HEK293 (cell line): ENCODE results near the gene DHX8.
A peak's percentile ranks its signal among the peaks of the same experiment; 100 is the strongest.

ENCODE experiments used
- CTCF ChIA-PET: fragments of 350-600 bp; formaldehyde crosslinking; extraction: SDS; loops from one replicate; lab custom pipeline; 2021; ENCODE audit warnings: antibody characterized with exemption; lab: Yijun Ruan, JAX
- POLR2A ChIA-PET: fragments of 300-600 bp; formaldehyde crosslinking; extraction: SDS; loops from one replicate; lab custom pipeline; 2020; ENCODE audit warnings: antibody characterized with exemption, inconsistent platforms; lab: Yijun Ruan, JAX
- H3K27ac ChIP-seq: fragments of 200-500 bp; sonication (Bioruptor generic); 2 replicates; pipeline ENCODE4 v1.5.1; 2014; ENCODE audit warnings: low read depth, low read length, control low read depth, inconsistent platforms; ENCODE audit errors: extremely low read depth
- H3K36me3 ChIP-seq, 2 experiments: fragments of 200-500 bp in 1 of 2; sonication (Bioruptor generic) in 1 of 2; 1 replicate in 1 of 2; 2 replicates in 1 of 2; pipeline ENCODE4 v1.5.1; 2014 to 2017; ENCODE audit warnings: inconsistent platforms in 2 of 2, low read length in 2 of 2; ENCODE audit not compliant: control insufficient read depth in 2 of 2, insufficient read depth in 1 of 2
- H3K4me1 ChIP-seq: fragments of 200-500 bp; sonication (Bioruptor generic); 2 replicates; pipeline ENCODE4 v1.5.1; 2014; ENCODE audit warnings: mild to moderate bottlenecking, low read length, inconsistent platforms; ENCODE audit not compliant: control insufficient read depth, insufficient read depth
- H3K4me3 ChIP-seq: 2 replicates; pipeline ENCODE4 v1.5.1; 2011; ENCODE audit warnings: low read depth, mild to moderate bottlenecking, control low read depth, low read length, moderate library complexity
- H3K9me3 ChIP-seq: fragments of 200-500 bp; sonication (Bioruptor generic); 2 replicates; pipeline ENCODE4 v1.5.1; 2014; ENCODE audit warnings: low read depth, low read length, inconsistent platforms; ENCODE audit not compliant: control insufficient read depth, insufficient read depth
- GLIS1 ChIP-seq: fragments of 450-650 bp; formaldehyde crosslinking; IDR thresholded peaks from 2 replicates; pipeline ENCODE4 v1.5.1; 2016; ENCODE audit warnings: missing biosample characterization, missing genetic modification characterization
- KLF10 ChIP-seq: fragments of 450-650 bp; IDR thresholded peaks from 2 replicates; pipeline ENCODE4 v1.5.1; 2018; ENCODE audit warnings: missing biosample characterization, mild to moderate bottlenecking, missing genetic modification characterization
- KLF7 ChIP-seq: fragments of 450-650 bp; formaldehyde crosslinking; IDR thresholded peaks from 2 replicates; pipeline ENCODE4 v1.5.1; 2016; ENCODE audit warnings: missing biosample characterization, missing genetic modification characterization, borderline replicate concordance
- MEIS1 ChIP-seq: sonication (generic); formaldehyde crosslinking; IDR thresholded peaks from 2 replicates; pipeline ENCODE4 v1.8.1; 2022; ENCODE audit warnings: missing genetic modification reagents, mild to moderate bottlenecking, borderline replicate concordance
- OVOL3 ChIP-seq: fragments of 450-650 bp; formaldehyde crosslinking; IDR thresholded peaks from 2 replicates; pipeline ENCODE4 v1.5.1; 2016; ENCODE audit warnings: missing biosample characterization, missing genetic modification characterization
- ZEB2 ChIP-seq: fragments of 450-650 bp; formaldehyde crosslinking; IDR thresholded peaks from 2 replicates; pipeline ENCODE4 v1.5.1; 2016; ENCODE audit warnings: missing biosample characterization, missing genetic modification characterization
- ZNF10 ChIP-seq: fragments of 450-650 bp; formaldehyde crosslinking; IDR thresholded peaks from 2 replicates; pipeline ENCODE4 v1.5.1; 2017; ENCODE audit warnings: missing biosample characterization, missing genetic modification characterization
- ZNF132 ChIP-seq: fragments of 450-650 bp; formaldehyde crosslinking; IDR thresholded peaks from 2 replicates; pipeline ENCODE4 v1.5.1; 2017; ENCODE audit warnings: missing biosample characterization, missing genetic modification characterization, borderline replicate concordance
- ZNF157 ChIP-seq: fragments of 450-650 bp; formaldehyde crosslinking; IDR thresholded peaks from 2 replicates; pipeline ENCODE4 v1.5.1; 2016; ENCODE audit warnings: missing biosample characterization, missing genetic modification characterization
- ZNF19 ChIP-seq: fragments of 450-650 bp; formaldehyde crosslinking; IDR thresholded peaks from 2 replicates; pipeline ENCODE4; 2016; ENCODE audit warnings: missing biosample characterization, missing genetic modification characterization, low read depth
- ZNF239 ChIP-seq: fragments of 450-650 bp; formaldehyde crosslinking; IDR thresholded peaks from 2 replicates; pipeline ENCODE4 v1.5.1; 2016; ENCODE audit warnings: missing biosample characterization, missing genetic modification characterization
- ZNF248 ChIP-seq: fragments of 450-650 bp; formaldehyde crosslinking; IDR thresholded peaks from 2 replicates; pipeline ENCODE4 v1.5.1; 2017; ENCODE audit warnings: missing biosample characterization, missing genetic modification characterization
- ZNF335 ChIP-seq: fragments of 450-650 bp; formaldehyde crosslinking; conservative IDR thresholded peaks from 2 replicates; pipeline ENCODE4 v1.5.1; 2016; ENCODE audit warnings: missing biosample characterization, missing genetic modification characterization
- ZNF341 ChIP-seq: fragments of 450-650 bp; formaldehyde crosslinking; IDR thresholded peaks from 2 replicates; pipeline ENCODE4; 2016; ENCODE audit warnings: low read depth, missing biosample characterization, missing genetic modification characterization
- ZNF366 ChIP-seq: fragments of 450-650 bp; formaldehyde crosslinking; conservative IDR thresholded peaks from 2 replicates; pipeline ENCODE4 v1.5.1; 2016; ENCODE audit warnings: missing biosample characterization, missing genetic modification characterization
- ZNF473 ChIP-seq: fragments of 450-650 bp; formaldehyde crosslinking; IDR thresholded peaks from 2 replicates; pipeline ENCODE4 v1.5.1; 2017; ENCODE audit warnings: missing biosample characterization, missing genetic modification characterization
- ZNF548 ChIP-seq: fragments of 450-650 bp; formaldehyde crosslinking; IDR thresholded peaks from 2 replicates; pipeline ENCODE4 v1.5.1; 2016; ENCODE audit warnings: missing biosample characterization, missing genetic modification characterization
- ZNF549 ChIP-seq: fragments of 450-650 bp; IDR thresholded peaks from 2 replicates; pipeline ENCODE4 v1.5.1; 2018; ENCODE audit warnings: missing biosample characterization, missing genetic modification characterization, mild to moderate bottlenecking, inconsistent platforms, moderate library complexity
- ZNF623 ChIP-seq: fragments of 450-650 bp; formaldehyde crosslinking; IDR thresholded peaks from 2 replicates; pipeline ENCODE4 v1.5.1; 2016; ENCODE audit warnings: missing biosample characterization, missing genetic modification characterization
- ZNF629 ChIP-seq: fragments of 450-650 bp; formaldehyde crosslinking; IDR thresholded peaks from 2 replicates; pipeline ENCODE4 v1.5.1; 2017; ENCODE audit warnings: missing biosample characterization, missing genetic modification characterization
- ZNF670 ChIP-seq: fragments of 450-650 bp; formaldehyde crosslinking; IDR thresholded peaks from 2 replicates; pipeline ENCODE4 v1.5.1; 2016; ENCODE audit warnings: missing biosample characterization, missing genetic modification characterization, low read depth
- ZNF791 ChIP-seq: fragments of 450-650 bp; formaldehyde crosslinking; IDR thresholded peaks from 2 replicates; pipeline ENCODE4 v1.5.1; 2016; ENCODE audit warnings: missing biosample characterization, missing genetic modification characterization
- ZXDB ChIP-seq: fragments of 450-650 bp; formaldehyde crosslinking; IDR thresholded peaks from 2 replicates; pipeline ENCODE4 v1.5.1; 2016; ENCODE audit warnings: missing biosample characterization, missing genetic modification characterization
- TF ChIP-seq, protein P1 (sequence below): fragments of 450-650 bp; formaldehyde crosslinking; IDR thresholded peaks from 2 replicates; pipeline ENCODE4 v1.5.1; 2016; ENCODE audit warnings: missing biosample characterization, missing genetic modification characterization
- TF ChIP-seq, protein P2 (sequence below): fragments of 450-650 bp; formaldehyde crosslinking; IDR thresholded peaks from 2 replicates; pipeline ENCODE4 v1.5.1; 2016; ENCODE audit warnings: missing biosample characterization, missing genetic modification characterization
- TF ChIP-seq, protein P3 (sequence below): fragments of 450-650 bp; formaldehyde crosslinking; IDR thresholded peaks from 2 replicates; pipeline ENCODE4 v1.5.1; 2016; ENCODE audit warnings: missing biosample characterization, missing genetic modification characterization, borderline replicate concordance
- TF ChIP-seq, protein P4 (sequence below): fragments of 450-650 bp; formaldehyde crosslinking; IDR thresholded peaks from 2 replicates; pipeline ENCODE4 v1.5.1; 2016; ENCODE audit warnings: missing biosample characterization, missing genetic modification characterization
- TF ChIP-seq, protein P5 (sequence below): fragments of 450-650 bp; formaldehyde crosslinking; optimal IDR thresholded peaks from 2 replicates; pipeline ENCODE3; 2016; ENCODE audit warnings: missing biosample characterization, mild to moderate bottlenecking, missing genetic modification characterization

DHX8 gene

DNA sequence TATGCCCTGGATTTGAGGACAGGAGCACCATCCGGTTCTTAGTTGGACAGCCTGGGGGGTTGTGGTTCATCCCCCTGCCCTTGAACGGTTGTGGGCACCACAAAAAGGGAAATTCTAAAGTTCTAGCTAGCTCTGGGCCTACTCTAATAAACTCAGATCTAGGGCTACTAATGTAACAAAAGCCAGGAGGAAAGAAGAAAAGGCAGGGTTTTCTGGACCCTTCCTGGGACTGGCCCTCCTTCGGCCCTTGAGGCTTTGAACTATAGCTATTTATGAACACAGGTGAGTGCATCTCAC lies 47.3 kb downstream of the DHX8 start:
- Histone ChIP-seq H3K27ac (peak overlapping the region; percentile 6), H3K36me3 (peaks cover 0 to 20% of the 10 kb centered on the region in 2 experiments; a peak in 1 of 3 replicates), H3K4me1 (peaks cover 18% of the 10 kb centered on the region), H3K9me3 (no peaks in the 10 kb centered on the region), H3K4me3 (no peak overlapping the region)
- ChIA-PET POLR2A (interaction anchor here (0.5 to 1.3 kb wide), 8 partner anchors 9 to 511 kb away, joined by 3 to 7 read pairs (median 4); partner anchors contain the start of genes DHX8 and ETV4), CTCF (interaction anchor here (1.0 to 2.0 kb wide), 4 partner anchors 11 to 143 kb away, joined by 4 to 11 read pairs (median 4); partner anchors contain the start of gene DHX8)
- TF ChIP-seq KLF7 (tag by site-specific recombination) (no peak), ZNF366 (0 out of 2 replicates have a peak, but pooled peaks have one; percentile 40), ZNF132 (tag by site-specific recombination) (no peak), OVOL3 (tag by site-specific recombination) (no peak), ZNF157 (no peak), ZNF19 (tag by site-specific recombination) (no peak), ZEB2 (tag by site-specific recombination) (no peak), ZNF10 (no peak), ZNF791 (tag by site-specific recombination) (no peak), ZNF335 (tag by site-specific recombination) (0 out of 2 replicates have a peak, but pooled peaks have one; percentile 7), KLF10 (no peak), ZNF629 (tag by site-specific recombination) (0 out of 2 replicates have a peak, but pooled peaks have one; percentile 5), MEIS1 (CRISPR knock-in tag) (no peak), ZNF548 (tag by site-specific recombination) (no peak), ZNF341 (no peak), ZNF239 (tag by site-specific recombination) (no peak), ZNF670 (tag by site-specific recombination) (no peak), ZNF549 (no peak), ZXDB (tag by site-specific recombination) (no peak), ZNF623 (tag by site-specific recombination) (no peak)
- TF ChIP-seq, protein P1, sequence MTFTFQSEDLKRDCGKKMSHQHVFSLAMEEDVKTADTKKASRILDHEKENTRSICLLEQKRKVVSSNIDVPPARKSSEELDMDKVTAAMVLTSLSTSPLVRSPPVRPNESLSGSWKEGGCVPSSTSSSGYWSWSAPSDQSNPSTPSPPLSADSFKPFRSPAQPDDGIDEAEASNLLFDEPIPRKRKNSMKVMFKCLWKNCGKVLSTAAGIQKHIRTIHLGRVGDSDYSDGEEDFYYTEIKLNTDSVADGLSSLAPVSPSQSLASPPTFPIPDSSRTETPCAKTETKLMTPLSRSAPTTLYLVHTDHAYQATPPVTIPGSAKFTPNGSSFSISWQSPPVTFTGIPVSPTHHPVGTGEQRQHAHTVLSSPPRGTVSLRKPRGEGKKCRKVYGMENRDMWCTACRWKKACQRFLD (tag by site-specific recombination), result no peak

DNA sequence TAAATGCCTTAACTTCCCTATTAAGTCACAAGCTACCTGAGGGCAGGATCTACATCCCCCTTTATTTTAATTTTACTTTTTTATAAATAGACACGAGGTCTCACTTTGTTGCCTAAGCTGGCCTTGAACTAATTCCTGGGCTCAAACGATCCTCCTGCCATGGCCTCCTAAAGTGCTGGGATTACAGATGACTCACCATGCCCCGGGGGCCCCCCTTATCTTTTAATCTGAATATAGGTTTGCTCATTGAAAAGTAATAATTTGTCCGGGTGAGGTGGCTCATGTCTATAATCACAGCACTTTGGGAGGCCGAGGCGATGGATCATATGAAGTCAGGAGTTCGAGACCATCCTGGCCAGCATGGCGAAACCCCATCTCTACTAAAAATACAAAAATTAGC lies 48.2 kb downstream of the DHX8 start:
- CTCF ChIA-PET, result interaction anchor here (0.6 to 2.0 kb wide), 4 partner anchors 14 to 235 kb away, joined by 3 to 11 read pairs (median 4); partner anchors contain the start of gene ETV4
- POLR2A ChIA-PET, result no interaction called here
- peaks cover 0 to 10% of the 10 kb centered on the region in 2 experiments; a peak in 1 of 3 replicates for H3K36me3 ChIP-seq
- TF ChIP-seq, protein P2, sequence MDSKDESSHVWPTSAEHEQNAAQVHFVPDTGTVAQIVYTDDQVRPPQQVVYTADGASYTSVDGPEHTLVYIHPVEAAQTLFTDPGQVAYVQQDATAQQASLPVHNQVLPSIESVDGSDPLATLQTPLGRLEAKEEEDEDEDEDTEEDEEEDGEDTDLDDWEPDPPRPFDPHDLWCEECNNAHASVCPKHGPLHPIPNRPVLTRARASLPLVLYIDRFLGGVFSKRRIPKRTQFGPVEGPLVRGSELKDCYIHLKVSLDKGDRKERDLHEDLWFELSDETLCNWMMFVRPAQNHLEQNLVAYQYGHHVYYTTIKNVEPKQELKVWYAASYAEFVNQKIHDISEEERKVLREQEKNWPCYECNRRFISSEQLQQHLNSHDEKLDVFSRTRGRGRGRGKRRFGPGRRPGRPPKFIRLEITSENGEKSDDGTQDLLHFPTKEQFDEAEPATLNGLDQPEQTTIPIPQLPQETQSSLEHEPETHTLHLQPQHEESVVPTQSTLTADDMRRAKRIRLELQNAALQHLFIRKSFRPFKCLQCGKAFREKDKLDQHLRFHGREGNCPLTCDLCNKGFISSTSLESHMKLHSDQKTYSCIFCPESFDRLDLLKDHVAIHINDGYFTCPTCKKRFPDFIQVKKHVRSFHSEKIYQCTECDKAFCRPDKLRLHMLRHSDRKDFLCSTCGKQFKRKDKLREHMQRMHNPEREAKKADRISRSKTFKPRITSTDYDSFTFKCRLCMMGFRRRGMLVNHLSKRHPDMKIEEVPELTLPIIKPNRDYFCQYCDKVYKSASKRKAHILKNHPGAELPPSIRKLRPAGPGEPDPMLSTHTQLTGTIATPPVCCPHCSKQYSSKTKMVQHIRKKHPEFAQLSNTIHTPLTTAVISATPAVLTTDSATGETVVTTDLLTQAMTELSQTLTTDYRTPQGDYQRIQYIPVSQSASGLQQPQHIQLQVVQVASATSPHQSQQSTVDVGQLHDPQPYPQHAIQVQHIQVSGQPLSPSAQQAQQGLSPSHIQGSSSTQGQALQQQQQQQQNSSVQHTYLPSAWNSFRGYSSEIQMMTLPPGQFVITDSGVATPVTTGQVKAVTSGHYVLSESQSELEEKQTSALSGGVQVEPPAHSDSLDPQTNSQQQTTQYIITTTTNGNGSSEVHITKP (tag by site-specific recombination), result no peak
- TF ChIP-seq ZNF629 (tag by site-specific recombination) (peak; percentile 62), GLIS1 (tag by site-specific recombination) (peak; percentile 29; the same call in 1 of the 2 replicates), ZNF473 (tag by site-specific recombination) (no peak), ZNF248 (tag by site-specific recombination) (no peak), ZNF10 (no peak)
- TF ChIP-seq, protein P3, sequence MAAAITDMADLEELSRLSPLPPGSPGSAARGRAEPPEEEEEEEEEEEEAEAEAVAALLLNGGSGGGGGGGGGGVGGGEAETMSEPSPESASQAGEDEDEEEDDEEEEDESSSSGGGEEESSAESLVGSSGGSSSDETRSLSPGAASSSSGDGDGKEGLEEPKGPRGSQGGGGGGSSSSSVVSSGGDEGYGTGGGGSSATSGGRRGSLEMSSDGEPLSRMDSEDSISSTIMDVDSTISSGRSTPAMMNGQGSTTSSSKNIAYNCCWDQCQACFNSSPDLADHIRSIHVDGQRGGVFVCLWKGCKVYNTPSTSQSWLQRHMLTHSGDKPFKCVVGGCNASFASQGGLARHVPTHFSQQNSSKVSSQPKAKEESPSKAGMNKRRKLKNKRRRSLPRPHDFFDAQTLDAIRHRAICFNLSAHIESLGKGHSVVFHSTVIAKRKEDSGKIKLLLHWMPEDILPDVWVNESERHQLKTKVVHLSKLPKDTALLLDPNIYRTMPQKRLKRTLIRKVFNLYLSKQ, result no peak
- TF ChIP-seq, protein P4, sequence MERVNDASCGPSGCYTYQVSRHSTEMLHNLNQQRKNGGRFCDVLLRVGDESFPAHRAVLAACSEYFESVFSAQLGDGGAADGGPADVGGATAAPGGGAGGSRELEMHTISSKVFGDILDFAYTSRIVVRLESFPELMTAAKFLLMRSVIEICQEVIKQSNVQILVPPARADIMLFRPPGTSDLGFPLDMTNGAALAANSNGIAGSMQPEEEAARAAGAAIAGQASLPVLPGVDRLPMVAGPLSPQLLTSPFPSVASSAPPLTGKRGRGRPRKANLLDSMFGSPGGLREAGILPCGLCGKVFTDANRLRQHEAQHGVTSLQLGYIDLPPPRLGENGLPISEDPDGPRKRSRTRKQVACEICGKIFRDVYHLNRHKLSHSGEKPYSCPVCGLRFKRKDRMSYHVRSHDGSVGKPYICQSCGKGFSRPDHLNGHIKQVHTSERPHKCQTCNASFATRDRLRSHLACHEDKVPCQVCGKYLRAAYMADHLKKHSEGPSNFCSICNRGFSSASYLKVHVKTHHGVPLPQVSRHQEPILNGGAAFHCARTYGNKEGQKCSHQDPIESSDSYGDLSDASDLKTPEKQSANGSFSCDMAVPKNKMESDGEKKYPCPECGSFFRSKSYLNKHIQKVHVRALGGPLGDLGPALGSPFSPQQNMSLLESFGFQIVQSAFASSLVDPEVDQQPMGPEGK (tag by site-specific recombination), result peak; percentile 34; the same call in 1 of the 2 replicates
- TF ChIP-seq, protein P5, sequence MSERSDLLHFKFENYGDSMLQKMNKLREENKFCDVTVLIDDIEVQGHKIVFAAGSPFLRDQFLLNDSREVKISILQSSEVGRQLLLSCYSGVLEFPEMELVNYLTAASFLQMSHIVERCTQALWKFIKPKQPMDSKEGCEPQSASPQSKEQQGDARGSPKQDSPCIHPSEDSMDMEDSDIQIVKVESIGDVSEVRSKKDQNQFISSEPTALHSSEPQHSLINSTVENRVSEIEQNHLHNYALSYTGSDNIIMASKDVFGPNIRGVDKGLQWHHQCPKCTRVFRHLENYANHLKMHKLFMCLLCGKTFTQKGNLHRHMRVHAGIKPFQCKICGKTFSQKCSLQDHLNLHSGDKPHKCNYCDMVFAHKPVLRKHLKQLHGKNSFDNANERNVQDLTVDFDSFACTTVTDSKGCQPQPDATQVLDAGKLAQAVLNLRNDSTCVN, result no peak

More for the DNA sequence above, 48.2 kb downstream of the DHX8 start:
- Histone ChIP-seq H3K4me3 (no peak overlapping the region), H3K27ac (no peak overlapping the region), H3K4me1 (peaks cover 27% of the 10 kb centered on the region), H3K9me3 (no peaks in the 10 kb centered on the region)
